SK-N-MC (cell line): ENCODE measurements around the gene FHIT.

Experiments used
- DNase-seq: peaks from one replicate; pipeline ENCODE4 v3.0.0-alpha.2; 2011; ENCODE audit warnings: low read depth, low spot score
- H3K27ac ChIP-seq: fragments of 200-600 bp; sonication (generic); 2 replicates; pipeline ENCODE4 v1.5.1; 2016; ENCODE audit warnings: mixed run types
- H3K36me3 ChIP-seq: fragments of 200-600 bp; sonication (generic); 2 replicates; pipeline ENCODE4 v1.6.1; 2017; ENCODE audit warnings: antibody characterized with exemption, low read length, mixed read lengths; ENCODE audit not compliant: insufficient read depth
- H3K4me3 ChIP-seq: fragments of 200-600 bp; sonication (generic); 2 replicates; pipeline ENCODE4 v1.5.1; 2016
- H3K9ac ChIP-seq: fragments of 200-600 bp; sonication (generic); 2 replicates; pipeline ENCODE4 v1.8.0; 2017; ENCODE audit warnings: mixed run types, mixed read lengths; ENCODE audit not compliant: insufficient read length
- H3K9me3 ChIP-seq: fragments of 200-600 bp; sonication (generic); 2 replicates; pipeline ENCODE4 v1.6.1; 2017; ENCODE audit warnings: low read depth, mild to moderate bottlenecking, antibody characterized with exemption, low read length, moderate library complexity, mixed read lengths
- EZH2 ChIP-seq: fragments of 200-600 bp; sonication (generic); IDR thresholded peaks from one replicate; pipeline ENCODE4 v1.6.1; 2017; ENCODE audit warnings: antibody characterized with exemption
- FOXP2 ChIP-seq: optimal IDR thresholded peaks from 2 replicates; pipeline ENCODE3; 2011; ENCODE audit warnings: mild to moderate bottlenecking, moderate library complexity; ENCODE audit not compliant: insufficient read depth; ENCODE audit errors: extremely low read length, control extremely low read depth
- POLR2AphosphoS5 ChIP-seq: IDR thresholded peaks from 2 replicates; pipeline ENCODE4 v1.6.1; 2012; ENCODE audit warnings: mild to moderate bottlenecking, low read depth, low read length, borderline replicate concordance

The FHIT gene

GRCh38 chr3:60281970-60282369 is 969.3 kb downstream of the FHIT start:
- Histone ChIP-seq H3K36me3 (no peaks in the 10 kb centered on the region), H3K27ac (no peak overlapping the region), H3K9me3 (no peaks in the 10 kb centered on the region), H3K9ac (no peak overlapping the region), H3K4me3 (no peak overlapping the region)
- TF ChIP-seq POLR2AphosphoS5 (no peak), EZH2 (no peak), FOXP2 (no peak)
- DNase-seq = no peak

DNA sequence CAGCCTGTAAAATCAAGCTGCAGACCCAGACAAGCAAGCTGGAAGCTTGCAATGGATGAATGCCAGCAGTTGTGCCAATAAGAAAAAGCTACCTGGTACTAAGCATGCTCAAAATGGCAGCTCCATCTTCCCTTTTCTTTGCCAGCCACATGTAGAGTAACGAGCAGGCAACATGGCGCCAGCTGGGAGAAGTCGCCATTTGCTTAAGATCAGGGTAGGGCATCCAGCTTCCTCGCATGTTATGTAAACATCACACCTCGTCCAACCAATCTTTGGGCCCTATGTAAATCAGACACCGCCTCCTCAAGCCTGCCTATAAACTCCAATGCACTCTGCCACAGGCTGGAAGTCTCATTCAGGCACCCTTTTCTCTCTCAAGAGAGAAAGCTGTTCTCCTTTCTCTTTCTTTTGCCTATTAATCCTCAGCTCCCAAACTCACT is 973.9 kb downstream of the FHIT start:
- TF ChIP-seq FOXP2 = no peak
- TF ChIP-seq EZH2 = no peak
- TF ChIP-seq POLR2AphosphoS5 = no peak
- Histone ChIP-seq H3K27ac (no peak overlapping the region), H3K36me3 (no peaks in the 10 kb centered on the region), H3K9ac (no peak overlapping the region), H3K9me3 (no peaks in the 10 kb centered on the region), H3K4me3 (no peak overlapping the region)
- DNase-seq = no peak

- H3K36me3 ChIP-seq = no peaks in the 10 kb centered on the region
- no peak overlapping the region for H3K27ac ChIP-seq
- H3K9ac ChIP-seq = no peak overlapping the region
- H3K4me3 ChIP-seq = no peak overlapping the region
- H3K9me3 ChIP-seq = no peaks in the 10 kb centered on the region
- no peak for TF ChIP-seq EZH2
- TF ChIP-seq FOXP2 = no peak
- no peak for TF ChIP-seq POLR2AphosphoS5
- DNase-seq = no peak
Observed at GRCh38 chr3:60276615-60277014, 974.6 kb downstream of the FHIT start.

- TF ChIP-seq EZH2 (no peak), FOXP2 (no peak), POLR2AphosphoS5 (no peak)
Observed at GRCh38 chr3:60274646-60275045, 976.6 kb downstream of the FHIT start.

DNA sequence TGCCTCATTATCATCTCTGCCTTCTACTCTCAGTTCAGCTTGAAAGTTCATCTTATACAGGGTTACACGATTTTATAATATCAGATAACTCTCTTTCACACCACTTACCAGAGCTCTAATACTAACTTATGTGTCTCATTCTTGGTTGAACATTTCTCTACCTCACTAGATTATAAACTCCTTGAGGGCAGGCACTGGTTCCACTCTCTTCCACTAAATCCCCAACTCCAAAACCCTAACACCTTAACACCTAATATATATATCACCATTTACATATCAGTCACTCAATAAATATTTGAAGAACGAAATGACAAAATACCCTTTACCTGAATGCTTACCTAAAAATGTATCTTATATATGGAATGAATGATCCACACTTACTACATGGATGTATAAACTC is 977.2 kb downstream of the FHIT start:
- DNase-seq = no peak
- no peaks in the 10 kb centered on the region for H3K9me3 ChIP-seq
- H3K36me3 ChIP-seq = no peaks in the 10 kb centered on the region
- no peak overlapping the region for H3K9ac ChIP-seq
- no peak overlapping the region for H3K4me3 ChIP-seq
- TF ChIP-seq POLR2AphosphoS5 (no peak), FOXP2 (no peak), EZH2 (no peak)
- no peak overlapping the region for H3K27ac ChIP-seq

More at GRCh38 chr3:60274646-60275045, 976.6 kb downstream of the FHIT start:
- no peak for DNase-seq
- H3K4me3 ChIP-seq = no peak overlapping the region
- no peak overlapping the region for H3K27ac ChIP-seq
- no peaks in the 10 kb centered on the region for H3K36me3 ChIP-seq
- H3K9me3 ChIP-seq = no peaks in the 10 kb centered on the region
- no peak overlapping the region for H3K9ac ChIP-seq

DNA sequence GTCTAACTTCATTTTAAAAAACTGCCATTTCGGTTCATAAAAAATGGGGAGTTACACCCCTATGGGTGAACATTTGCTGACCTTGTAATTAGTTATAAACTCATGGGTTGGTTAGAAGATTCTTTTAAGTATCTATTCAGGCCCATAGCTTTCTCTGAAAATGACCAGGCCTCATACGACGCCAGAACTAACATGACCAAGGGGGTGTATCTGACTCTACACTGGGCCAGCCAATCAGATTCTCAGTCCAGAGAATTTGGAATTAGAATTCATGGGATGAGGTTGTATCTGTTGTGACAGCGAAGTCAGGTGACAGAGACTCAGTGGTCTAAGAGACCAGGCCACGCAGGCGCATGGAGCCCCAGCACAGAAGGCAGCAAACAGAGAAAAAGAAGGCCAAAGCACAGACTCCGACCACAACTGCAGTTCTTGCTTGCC is 981.4 kb downstream of the FHIT start:
- TF ChIP-seq FOXP2 (no peak), EZH2 (no peak), POLR2AphosphoS5 (no peak)
- no peaks in the 10 kb centered on the region for H3K9me3 ChIP-seq
- no peak overlapping the region for H3K4me3 ChIP-seq
- DNase-seq = no peak
- no peaks in the 10 kb centered on the region for H3K36me3 ChIP-seq
- no peak overlapping the region for H3K27ac ChIP-seq
- no peak overlapping the region for H3K9ac ChIP-seq

DNA sequence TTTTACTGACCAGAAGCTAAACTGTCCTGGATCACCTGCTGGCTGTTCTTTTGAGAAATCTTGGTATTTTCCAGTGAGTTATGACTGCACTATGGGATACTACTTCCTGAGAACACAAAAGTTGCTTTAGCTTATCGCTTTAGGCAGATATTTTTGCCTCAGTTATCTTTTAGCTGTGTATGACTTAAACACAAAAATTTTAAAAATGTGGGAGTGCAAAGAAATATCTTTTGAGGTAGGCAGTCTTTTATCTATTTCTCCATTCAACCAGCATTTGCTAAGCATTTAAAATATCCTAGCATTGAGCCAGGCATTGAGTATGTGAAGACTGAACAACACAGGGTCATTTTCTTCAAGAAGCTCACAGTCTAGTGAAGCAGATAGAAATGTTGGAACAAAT is 981.9 kb downstream of the FHIT start:
- Histone ChIP-seq H3K9ac (no peak overlapping the region), H3K9me3 (no peaks in the 10 kb centered on the region), H3K36me3 (no peaks in the 10 kb centered on the region), H3K4me3 (no peak overlapping the region), H3K27ac (no peak overlapping the region)
- TF ChIP-seq FOXP2 = no peak
- TF ChIP-seq EZH2 = no peak
- TF ChIP-seq POLR2AphosphoS5 = no peak
- no peak for DNase-seq

DNA sequence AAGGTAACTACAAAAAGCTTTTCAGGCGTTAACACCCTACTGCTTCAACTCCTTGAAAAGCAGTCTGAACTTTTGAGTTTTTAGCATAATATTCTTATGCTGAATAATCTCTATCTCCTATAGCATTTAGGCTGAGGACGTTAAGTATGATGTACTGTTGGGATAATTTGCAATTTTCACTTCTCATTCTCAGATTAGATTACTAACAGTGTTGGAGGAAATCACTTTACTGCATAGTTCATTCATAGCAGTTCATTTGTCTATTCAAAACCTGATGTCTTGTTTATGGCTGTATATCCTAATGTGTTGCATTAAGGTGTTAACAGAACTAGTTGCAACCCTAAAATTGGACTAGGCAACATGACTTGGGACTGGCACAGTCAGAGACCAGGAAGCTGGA is 983.1 kb downstream of the FHIT start:
- H3K4me3 ChIP-seq = no peak overlapping the region
- DNase-seq = no peak
- no peaks in the 10 kb centered on the region for H3K9me3 ChIP-seq
- no peak overlapping the region for H3K27ac ChIP-seq
- TF ChIP-seq EZH2 (no peak), FOXP2 (no peak), POLR2AphosphoS5 (no peak)
- H3K36me3 ChIP-seq = no peaks in the 10 kb centered on the region
- no peak overlapping the region for H3K9ac ChIP-seq

GRCh38 chr3:60266444-60266843 is 984.8 kb downstream of the FHIT start:
- TF ChIP-seq POLR2AphosphoS5 (no peak), FOXP2 (no peak), EZH2 (no peak)
- Histone ChIP-seq H3K36me3 (no peaks in the 10 kb centered on the region), H3K27ac (no peak overlapping the region), H3K4me3 (no peak overlapping the region), H3K9ac (no peak overlapping the region), H3K9me3 (no peaks in the 10 kb centered on the region)
- no peak for DNase-seq
